Heart left ventricle (tissue), 16 donors: ENCODE measurements around the gene RGS7. TPM values are rescaled to one million over a fixed set of nuclear protein-coding genes. Genes with fewer than 3 reads are reported as not detected.

Experiments
- ATAC-seq, 4 donors: fragments of 200-7000 bp; cut with Tn5 transposase; one replicate each; pipeline ENCODE4 v1.9.1; 2020 to 2022; ENCODE audit warnings: moderate library complexity in 4 of 4, mild to moderate bottlenecking in 3 of 4, moderate number of reproducible peaks in 1 of 4
- DNase-seq, 5 donors: peaks; one replicate each; pipeline ENCODE4 v3.0.0-alpha.2; 2020
- H3K27ac ChIP-seq, 12 donors: fragments of 200-600 bp; sonication (generic) in 4 of 12; one replicate each; pipeline versions ENCODE4 v1.5.0 to v1.8.0; 2016 to 2022; ENCODE audit warnings: mild to moderate bottlenecking in 2 of 12
- H3K27me3 ChIP-seq, 9 donors: fragments of 200-600 bp; sonication (generic) in 2 of 9; one replicate each; pipeline versions ENCODE4 v1.5.1 to v1.8.0; 2016 to 2022; ENCODE audit warnings: mild to moderate bottlenecking in 3 of 9
- H3K36me3 ChIP-seq, 9 donors: fragments of 200-600 bp; sonication (generic) in 2 of 9; one replicate each; pipeline versions ENCODE4 v1.5.0 to v1.8.0; 2018 to 2022; ENCODE audit warnings: mild to moderate bottlenecking in 2 of 9
- H3K4me1 ChIP-seq, 12 donors: fragments of 200-600 bp; sonication (generic) in 4 of 12; one replicate each; pipeline versions ENCODE4 v1.5.0 to v1.8.0; 2016 to 2022; ENCODE audit warnings: mild to moderate bottlenecking in 3 of 12
- H3K4me3 ChIP-seq, 12 donors: fragments of 200-600 bp; sonication (generic) in 4 of 12; one replicate each; pipeline versions ENCODE4 v1.5.0 to v1.8.0; 2017 to 2022; ENCODE audit warnings: mild to moderate bottlenecking in 9 of 12, moderate library complexity in 4 of 12
- H3K9me3 ChIP-seq, 12 donors: fragments of 200-600 bp; sonication (generic) in 4 of 12; one replicate each; pipeline versions ENCODE4 v1.5.0 to v1.8.0; 2016 to 2022; ENCODE audit warnings: mild to moderate bottlenecking in 1 of 12
- CTCF ChIP-seq, 12 donors: fragments of 200-600 bp; sonication (generic) in 4 of 12; IDR thresholded peaks; one replicate each; pipeline versions ENCODE4 v1.5.0 to v1.8.0; 2018 to 2022; ENCODE audit warnings: antibody characterized with exemption in 12 of 12, mild to moderate bottlenecking in 5 of 12
- POLR2A ChIP-seq, 2 donors: fragments of 450-650 bp; IDR thresholded peaks; one replicate each; pipeline ENCODE4 v1.6.1; 2017; ENCODE audit warnings: antibody characterized with exemption in 2 of 2, mild to moderate bottlenecking in 2 of 2, moderate library complexity in 2 of 2
- WGBS, 4 donors: extraction: QIAGEN DNeasy Blood & Tissue Kit in 2 of 4; methylation state at CpG; one replicate each; pipeline versions ENCODE4 v1.1.5 to v1.1.7; 2013 to 2018; 5-methylcytosine and 5-hydroxymethylcytosine counted together
- intact Hi-C, 10 donors: fragments of 100-400 bp; cut with DNase I; formaldehyde crosslinking; loops; one replicate each; pipeline versions ENCODE4 v1.11.1 to v1.14.2; 2022
- polyA plus RNA-seq, 2 donors: library from polyadenylated mRNA; stranded (reverse); fragments of 200-250 nt; gene quantifications; one replicate each; pipeline ENCODE4 v1.2.3, GENCODE V29; 2013
- total RNA-seq, 9 donors: library from RNA; depleted of rRNA in 2 of 9; stranded (reverse); fragments of >200 nt in 2 of 9; fragmentation: NEBNext Ultra II Directional in 3 of 9; extraction: Animal tissue kit (Norgen Biotek cat#: 25700) in 3 of 9; gene quantifications; one replicate each; pipeline versions ENCODE4 v1.1.0 to v1.2.4, GENCODE V29; 2016 to 2023
- donor health status: ischemic (EF 13 %, LVEDD 7.1; RV severe dilation, severe dysfunction).
- donor health status: healthy with polysubstance abuse.
- donor health status: DM: no; HTN: yes; CAD: no.
- donor health status: DM: no; HTN: no; CAD: no.
- donor health status: ischemic (EF 25% LVEDD 6.9; RV normal size, moderate dysfunction).
- donor health status: ischemic (EF 25% LVEDD 5.7; RV mildly dilated, moderate dysfunction).
- donor health status: healthy.
- donor health status: DM: yes; HTN: yes; CAD: no.
- donor health status: ischemic (EF 35%, LVEDD 5.7; RV mildly dilated, moderate dysfunction).
- donor health status: nonischemic (EF 11% LVEDD 7.7; RV severe dilation, severe dysfunction).
- donor health status: DM: yes; HTN: yes; CAD: no.
- donor health status: PGD.
- donor health status: ischemic (EF 29% LVEDD 5.4; RV normal size, mild dysfunction).
- donor health status: nonischemic (EF 23%, LVEDD 6.1; RV moderate dilation, normal function).

The RGS7 gene
- total and polyA plus RNA-seq, 11 donors = not detected

- no peak overlapping the region for H3K4me3 ChIP-seq
- ATAC-seq (no peak), DNase-seq (no peak)
- intact Hi-C loops = no loop called here
- no peak overlapping the region for H3K27ac ChIP-seq
- no peak for TF ChIP-seq CTCF (IDR thresholded peaks at IDR 0.05)
- TF ChIP-seq POLR2A (IDR thresholded peaks at IDR 0.05) = no peak
- H3K36me3 ChIP-seq = no peaks in the 10 kb centered on the region
- no peaks in the 10 kb centered on the region for H3K27me3 ChIP-seq
- WGBS, 4 donors = 86 to 92% (median 88%) methylated on average over 18 of the region's 18 CpGs
- no peaks in the 10 kb centered on the region for H3K4me1 ChIP-seq
- peaks cover 0 to 2% (median 0%) of the 10 kb centered on the region in 12 donors for H3K9me3 ChIP-seq
Measured at GRCh38 chr1:240998441-240999015, 358.5 kb downstream of the RGS7 start.

GRCh38 chr1:240998024-240998423 lies 359.0 kb downstream of the RGS7 start:
- no peak overlapping the region for H3K4me3 ChIP-seq
- no peak for ATAC-seq
- H3K27ac ChIP-seq = no peak overlapping the region
- intact Hi-C loops = no loop called here
- TF ChIP-seq POLR2A (IDR thresholded peaks at IDR 0.05) = no peak
- no peak for TF ChIP-seq CTCF (IDR thresholded peaks at IDR 0.05)
- no peaks in the 10 kb centered on the region for H3K27me3 ChIP-seq
- no peak for DNase-seq
- peaks cover 0 to 4% (median 0%) of the 10 kb centered on the region in 12 donors for H3K9me3 ChIP-seq
- no peaks in the 10 kb centered on the region for H3K36me3 ChIP-seq
- H3K4me1 ChIP-seq = no peaks in the 10 kb centered on the region
- 65 to 69% (median 67%) methylated on average over 5 of the region's 5 CpGs for WGBS, 4 donors

GRCh38 chr1:240993004-240993403 lies 364.0 kb downstream of the RGS7 start:
- WGBS, 4 donors = 60 to 89% (median 83%) methylated on average over 2 of the region's 2 CpGs
- TF ChIP-seq CTCF (IDR thresholded peaks at IDR 0.05) (no peak), POLR2A (IDR thresholded peaks at IDR 0.05) (no peak)
- Histone ChIP-seq H3K4me3 (no peak overlapping the region), H3K9me3 (peaks cover 0 to 9% (median 0%) of the 10 kb centered on the region in 12 donors), H3K27ac (no peak overlapping the region), H3K4me1 (no peaks in the 10 kb centered on the region), H3K36me3 (no peaks in the 10 kb centered on the region), H3K27me3 (no peaks in the 10 kb centered on the region)
- no peak for DNase-seq
- intact Hi-C loops = no loop called here
- no peak for ATAC-seq

GRCh38 chr1:240991230-240991629 lies 365.8 kb downstream of the RGS7 start:
- no peaks in the 10 kb centered on the region for H3K4me1 ChIP-seq
- H3K9me3 ChIP-seq = peaks cover 0 to 9% (median 0%) of the 10 kb centered on the region in 12 donors
- DNase-seq (no peak), ATAC-seq (no peak)
- intact Hi-C loops = no loop called here
- H3K27ac ChIP-seq = no peak overlapping the region
- no peaks in the 10 kb centered on the region for H3K36me3 ChIP-seq
- 45 to 54% (median 51%) methylated on average over 5 of the region's 5 CpGs for WGBS, 4 donors
- H3K27me3 ChIP-seq = no peaks in the 10 kb centered on the region
- TF ChIP-seq POLR2A (IDR thresholded peaks at IDR 0.05) = no peak
- TF ChIP-seq CTCF (IDR thresholded peaks at IDR 0.05) = no peak
- no peak overlapping the region for H3K4me3 ChIP-seq
